HG03469 (cell line): ENCODE measurements around the gene OXSR1.
"Not testable (repeated sequence)": the region's sequence is repeated elsewhere in the genome, so short reads cannot be mapped to it uniquely, and the experiment has no call there.

ENCODE experiments used
- ATAC-seq: cut with Tn5 transposase; IDR thresholded peaks from one replicate; pipeline ENCODE4 v1.9.1; 2021; ENCODE audit warnings: mild to moderate bottlenecking, moderate library complexity, moderate number of reproducible peaks; ENCODE audit not compliant: unreplicated experiment

Gene OXSR1

GRCh38 chr3:38127611-38128302 lies 37.6 kb upstream of the OXSR1 start:
- no peak for ATAC-seq

GRCh38 chr3:38128303-38128655 lies 37.1 kb upstream of the OXSR1 start:
- ATAC-seq = no peak

GRCh38 chr3:38129058-38129457 lies 36.3 kb upstream of the OXSR1 start:
- ATAC-seq = no peak

- no peak for ATAC-seq
These were observed 34.7 kb upstream of the OXSR1 start for GRCh38 chr3:38130631-38131065.

- no peak for ATAC-seq
These were observed 33.5 kb upstream of the OXSR1 start for GRCh38 chr3:38131621-38132369.

GRCh38 chr3:38133209-38133556 lies 32.2 kb upstream of the OXSR1 start:
- no peak for ATAC-seq

GRCh38 chr3:38133557-38134405 lies 31.6 kb upstream of the OXSR1 start:
- ATAC-seq = no peak

GRCh38 chr3:38134517-38135143 lies 30.7 kb upstream of the OXSR1 start:
- not testable (repeated sequence) for ATAC-seq

- not testable (repeated sequence) for ATAC-seq
These were observed 29.6 kb upstream of the OXSR1 start for GRCh38 chr3:38135621-38136277.

GRCh38 chr3:38136393-38136776 lies 29.0 kb upstream of the OXSR1 start:
- no peak for ATAC-seq

GRCh38 chr3:38136777-38137614 lies 28.3 kb upstream of the OXSR1 start, which contains the start of gene ACAA1:
TSS of gene ACAA1 (minus strand) at chr3:38137127. CDS start at chr3:38137035, 92 bp downstream.
- peak; percentile 79 for ATAC-seq

- ATAC-seq = no peak
These were observed 27.6 kb upstream of the OXSR1 start for GRCh38 chr3:38137615-38138348.

GRCh38 chr3:38138349-38139190 lies 26.8 kb upstream of the OXSR1 start, which contains the start of gene MYD88:
TSS of gene MYD88 (plus strand) at chr3:38138661. CDS start at chr3:38138701, 40 bp downstream.
- no peak for ATAC-seq

GRCh38 chr3:38139191-38139590 lies 26.1 kb upstream of the OXSR1 start:
- no peak for ATAC-seq

GRCh38 chr3:38139652-38140051 lies 25.7 kb upstream of the OXSR1 start:
- ATAC-seq = no peak

- ATAC-seq = no peak
These were observed 24.8 kb upstream of the OXSR1 start for GRCh38 chr3:38140326-38141172.
